Brain pericyte (primary cell): ENCODE measurements around the gene ARHGAP9.
A peak's percentile ranks its signal among the peaks of the same experiment; 100 is the strongest.
"Not testable (repeated sequence)": the region's sequence is repeated elsewhere in the genome, so short reads cannot be mapped to it uniquely, and the experiment has no call there.

Experiments
- DNase-seq: peaks from one replicate; pipeline ENCODE4 v3.0.0-alpha.2; 2012; ENCODE audit warnings: low read depth, low spot score

Gene ARHGAP9

GRCh38 chr12:57459055-57459749, 20.5 kb downstream of the ARHGAP9 start:
- DNase-seq: peak; percentile 92

GRCh38 chr12:57458665-57459054, 21.0 kb downstream of the ARHGAP9 start:
- DNase-seq: no peak

- no peak for DNase-seq
Observed at GRCh38 chr12:57456737-57457490, 22.8 kb downstream of the ARHGAP9 start.

- DNase-seq: no peak
Observed at GRCh38 chr12:57456145-57456700, 23.4 kb downstream of the ARHGAP9 start.

- no peak for DNase-seq
Observed at GRCh38 chr12:57455374-57456144, 24.1 kb downstream of the ARHGAP9 start.

GRCh38 chr12:57454566-57455373, 24.9 kb downstream of the ARHGAP9 start, which contains the start of gene INHBE:
TSS of gene INHBE (plus strand) at chr12:57455307. CDS start at chr12:57455537, 230 bp downstream.
- DNase-seq: no peak

- DNase-seq: no peak
Observed at GRCh38 chr12:57454213-57454565, 25.5 kb downstream of the ARHGAP9 start.

- DNase-seq: no peak
Observed at GRCh38 chr12:57452937-57453509, 26.6 kb downstream of the ARHGAP9 start.

- no peak for DNase-seq
Observed at GRCh38 chr12:57452181-57452936, 27.3 kb downstream of the ARHGAP9 start.

GRCh38 chr12:57451233-57451778, 28.4 kb downstream of the ARHGAP9 start:
- DNase-seq: no peak

- DNase-seq: no peak
Observed at GRCh38 chr12:57450057-57450456, 29.6 kb downstream of the ARHGAP9 start.

- no peak for DNase-seq
Observed at GRCh38 chr12:57449375-57449774, 30.3 kb downstream of the ARHGAP9 start.

- no peak for DNase-seq
Observed at GRCh38 chr12:57448669-57449068, 31.0 kb downstream of the ARHGAP9 start.

GRCh38 chr12:57446292-57446960, 33.2 kb downstream of the ARHGAP9 start:
- DNase-seq: no peak

- no peak for DNase-seq
Observed at GRCh38 chr12:57444744-57445143, 34.9 kb downstream of the ARHGAP9 start.

- not testable (repeated sequence) for DNase-seq
Observed at GRCh38 chr12:57444337-57444736, 35.3 kb downstream of the ARHGAP9 start.

- no peak for DNase-seq
Observed at GRCh38 chr12:57441846-57442427, 37.7 kb downstream of the ARHGAP9 start.

- not testable (repeated sequence) for DNase-seq
Observed at GRCh38 chr12:57441393-57441792, 38.3 kb downstream of the ARHGAP9 start.

GRCh38 chr12:57439762-57440266, 39.9 kb downstream of the ARHGAP9 start:
- no peak for DNase-seq
